MCF 10A (cell line): ENCODE measurements around the gene MMP28. TPM values are rescaled to one million over a fixed set of nuclear protein-coding genes. Genes with fewer than 3 reads are reported as not detected.
"Not testable (repeated sequence)": the region's sequence is repeated elsewhere in the genome, so short reads cannot be mapped to it uniquely, and the experiment has no call there.

ENCODE experiments used
- BruUV-seq: library from RNA; stranded (reverse); fragments of 400-500 nt; replicated peaks from 2 replicates; lab custom pipeline; 2021; lab: Mats Ljungman, UMichigan
- CTCF ChIA-PET: fragments of 300-600 bp; sonication (Branson Sonifier 250); formaldehyde crosslinking; extraction: SDS; loops from one replicate; lab custom pipeline; 2021; ENCODE audit warnings: antibody characterized with exemption, inconsistent platforms; lab: Yijun Ruan, JAX
- POLR2A ChIA-PET: fragments of 300-600, 350-650 bp; sonication (Branson Sonifier 250); formaldehyde crosslinking; extraction: SDS; loops from one replicate; lab custom pipeline; 2020; ENCODE audit warnings: antibody characterized with exemption, inconsistent platforms; lab: Yijun Ruan, JAX
- DNase-seq: peaks from one replicate; pipeline ENCODE4 v3.0.0-alpha.2; 2018; ENCODE audit not compliant: unreplicated experiment
- H3K27ac Mint-ChIP-seq: one replicate; pipeline ENCODE4 v1.8.0; 2022; ENCODE audit warnings: mild to moderate bottlenecking, low read depth, mixed read lengths; ENCODE audit not compliant: unreplicated experiment
- H3K27me3 Mint-ChIP-seq: one replicate; pipeline ENCODE4 v1.8.0; 2022; ENCODE audit warnings: mixed read lengths; ENCODE audit not compliant: insufficient read depth, unreplicated experiment
- H3K36me3 Mint-ChIP-seq: one replicate; pipeline ENCODE4 v1.8.0; 2022; ENCODE audit warnings: mild to moderate bottlenecking, moderate library complexity, mixed read lengths; ENCODE audit not compliant: insufficient read depth, unreplicated experiment
- H3K4me1 Mint-ChIP-seq: one replicate; pipeline ENCODE4 v1.8.0; 2022; ENCODE audit warnings: mixed read lengths; ENCODE audit not compliant: insufficient read depth, unreplicated experiment
- H3K4me3 Mint-ChIP-seq: one replicate; pipeline ENCODE4 v1.8.0; 2022; ENCODE audit warnings: mild to moderate bottlenecking, moderate library complexity, mixed read lengths; ENCODE audit not compliant: unreplicated experiment
- H3K9me3 Mint-ChIP-seq: one replicate; pipeline ENCODE4 v1.8.0; 2022; ENCODE audit warnings: mixed read lengths; ENCODE audit not compliant: unreplicated experiment
- intact Hi-C: fragments of 100-400 bp; cut with micrococcal nuclease; formaldehyde crosslinking; loops from 2 replicates; pipeline ENCODE4 v1.14.1; 2022
- total RNA-seq: library from RNA; stranded (reverse); gene quantifications from 2 replicates; pipeline ENCODE4 v1.2.3, GENCODE V29; 2022
- TF ChIP-seq, protein P1 (sequence below): fragments of 200-600 bp; IDR thresholded peaks from one replicate; pipeline ENCODE4 v1.8.0; 2022; ENCODE audit warnings: antibody characterized with exemption, mild to moderate bottlenecking; ENCODE audit not compliant: unreplicated experiment

MMP28 gene
- total RNA-seq, 1 experiment from 2014 or later = 27.4 TPM

- Mint-ChIP-seq H3K9me3 (no peaks in the 10 kb centered on the region), H3K27ac (no peak within 1 kb of the TSS), H3K27me3 (no peaks in the 10 kb centered on the region), H3K4me3 (no peak within 1 kb of the TSS), H3K4me1 (peaks cover 13% of the 10 kb centered on the region), H3K36me3 (peaks cover 14% of the 10 kb centered on the region)
- CTCF ChIA-PET = interaction anchor here (3.5 to 30.0 kb wide), 2 partner anchors 12 to 48 kb away, joined by 23 to 684 read pairs; partner anchors contain the start of gene TAF15
- no TSS peak for BruUV-seq
- TF ChIP-seq, protein P1, sequence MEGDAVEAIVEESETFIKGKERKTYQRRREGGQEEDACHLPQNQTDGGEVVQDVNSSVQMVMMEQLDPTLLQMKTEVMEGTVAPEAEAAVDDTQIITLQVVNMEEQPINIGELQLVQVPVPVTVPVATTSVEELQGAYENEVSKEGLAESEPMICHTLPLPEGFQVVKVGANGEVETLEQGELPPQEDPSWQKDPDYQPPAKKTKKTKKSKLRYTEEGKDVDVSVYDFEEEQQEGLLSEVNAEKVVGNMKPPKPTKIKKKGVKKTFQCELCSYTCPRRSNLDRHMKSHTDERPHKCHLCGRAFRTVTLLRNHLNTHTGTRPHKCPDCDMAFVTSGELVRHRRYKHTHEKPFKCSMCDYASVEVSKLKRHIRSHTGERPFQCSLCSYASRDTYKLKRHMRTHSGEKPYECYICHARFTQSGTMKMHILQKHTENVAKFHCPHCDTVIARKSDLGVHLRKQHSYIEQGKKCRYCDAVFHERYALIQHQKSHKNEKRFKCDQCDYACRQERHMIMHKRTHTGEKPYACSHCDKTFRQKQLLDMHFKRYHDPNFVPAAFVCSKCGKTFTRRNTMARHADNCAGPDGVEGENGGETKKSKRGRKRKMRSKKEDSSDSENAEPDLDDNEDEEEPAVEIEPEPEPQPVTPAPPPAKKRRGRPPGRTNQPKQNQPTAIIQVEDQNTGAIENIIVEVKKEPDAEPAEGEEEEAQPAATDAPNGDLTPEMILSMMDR = no peak
- intact Hi-C loops = no loop called here
- no peak for DNase-seq
- POLR2A ChIA-PET = interaction anchor here (3.4 kb wide), 1 partner anchor 47 kb away, joined by 20 read pairs; the partner anchor contains the start of gene TAF15
These were observed 34.9 kb downstream of the MMP28 start, which contains the start of gene C17orf50 for GRCh38 chr17:35760587-35760986. Gene C17orf50, plus strand, starts transcription at chr17:35760887. Its CDS starts 55 bp downstream, at chr17:35760942.

DNA sequence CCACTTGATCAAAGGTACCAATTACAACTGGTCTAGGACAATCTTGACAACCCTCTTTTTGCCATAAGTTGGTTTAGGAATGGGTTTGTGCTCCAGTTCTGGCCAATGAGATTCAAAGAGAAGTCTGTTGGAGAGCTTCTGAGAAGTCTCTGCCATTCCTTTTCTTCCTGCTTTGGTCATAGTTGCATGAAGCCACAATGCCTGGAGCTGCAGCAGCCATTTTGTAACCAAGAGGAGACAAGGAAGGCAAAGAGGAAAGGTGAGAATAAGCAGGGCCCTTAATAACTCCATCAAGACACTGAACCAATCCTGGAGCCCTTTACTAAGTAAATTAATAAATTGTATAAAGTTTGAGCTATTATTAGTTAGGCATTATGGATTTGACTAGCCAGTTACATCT, 38.2 kb downstream of the MMP28 start:
- peaks cover 4% of the 10 kb centered on the region for H3K36me3 Mint-ChIP-seq
- H3K27me3 Mint-ChIP-seq = no peaks in the 10 kb centered on the region
- no peak overlapping the region for H3K4me3 Mint-ChIP-seq
- no peak for DNase-seq
- ChIA-PET POLR2A (interaction anchor here (1.1 to 2.0 kb wide), 4 partner anchors 10 to 52 kb away, joined by 3 to 7 read pairs (median 4); partner anchors contain the start of gene TAF15), CTCF (interaction anchor here (0.6 to 30.0 kb wide), 5 partner anchors 9 to 752 kb away, joined by 3 to 684 read pairs (median 6); partner anchors contain the start of gene TAF15)
- intact Hi-C loops = no loop called here
- BruUV-seq = no TSS peak
- H3K9me3 Mint-ChIP-seq = no peaks in the 10 kb centered on the region
- no peak overlapping the region for H3K27ac Mint-ChIP-seq
- H3K4me1 Mint-ChIP-seq = no peaks in the 10 kb centered on the region
- TF ChIP-seq, protein P1 = no peak

DNA sequence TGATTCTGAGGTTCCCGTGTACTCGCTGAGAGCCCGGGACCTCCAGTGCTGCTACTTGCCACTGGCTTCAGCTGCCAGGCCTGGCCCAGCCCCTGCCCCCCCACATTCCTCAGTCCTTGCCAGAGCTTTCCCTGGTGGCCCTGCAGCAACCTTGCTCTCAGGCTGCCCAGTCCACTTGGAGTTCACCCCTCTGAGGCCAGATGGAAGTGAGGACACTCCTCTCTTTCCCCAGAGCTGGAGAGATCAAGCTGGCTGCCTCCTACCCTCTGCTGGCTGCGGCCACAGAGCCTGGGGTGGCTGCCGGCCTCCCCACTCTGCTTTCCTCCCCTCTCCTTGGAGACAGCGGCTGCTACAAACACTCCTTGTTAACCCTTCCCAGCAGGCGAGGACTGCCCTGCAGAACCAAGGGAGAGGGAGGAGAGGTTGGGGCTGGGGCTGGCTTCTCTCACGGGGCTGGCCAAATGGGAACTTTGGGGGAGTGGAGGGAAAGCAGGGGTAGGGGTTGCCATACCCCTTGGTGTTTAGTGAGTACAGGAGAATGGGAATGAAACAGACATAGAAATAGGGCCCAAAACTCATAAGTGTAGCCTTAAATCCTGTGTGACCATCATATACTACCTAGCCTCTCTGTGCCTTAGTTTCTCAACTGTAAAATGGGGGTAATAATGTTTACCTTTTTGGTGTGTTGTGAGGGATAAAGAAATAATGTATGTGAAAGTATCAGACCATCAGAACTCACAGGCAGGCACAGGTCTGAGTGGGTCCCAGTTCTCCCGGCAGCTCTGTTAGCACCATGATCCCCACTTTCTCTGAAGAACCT, 42.3 kb downstream of the MMP28 start, which contains the start of gene GAS2L2:
Gene GAS2L2, minus strand, starts transcription at position 295 of the 820 bp plus-strand sequence. CDS start 389 bp downstream, outside the sequence.
- H3K27ac Mint-ChIP-seq = no peak within 1 kb of the TSS
- TF ChIP-seq, protein P1 = no peak
- peaks cover 4% of the 10 kb centered on the region for H3K36me3 Mint-ChIP-seq
- H3K4me3 Mint-ChIP-seq = no peak within 1 kb of the TSS
- ChIA-PET POLR2A (no interaction called here), CTCF (interaction anchor here (0.7 to 30.0 kb wide), 3 partner anchors 9 to 56 kb away, joined by 4 to 684 read pairs (median 5); partner anchors contain the start of gene TAF15)
- H3K27me3 Mint-ChIP-seq = no peaks in the 10 kb centered on the region
- no peak for DNase-seq
- H3K9me3 Mint-ChIP-seq = no peaks in the 10 kb centered on the region
- H3K4me1 Mint-ChIP-seq = peaks cover 5% of the 10 kb centered on the region
- no TSS peak for BruUV-seq
- intact Hi-C loops = no loop called here

DNA sequence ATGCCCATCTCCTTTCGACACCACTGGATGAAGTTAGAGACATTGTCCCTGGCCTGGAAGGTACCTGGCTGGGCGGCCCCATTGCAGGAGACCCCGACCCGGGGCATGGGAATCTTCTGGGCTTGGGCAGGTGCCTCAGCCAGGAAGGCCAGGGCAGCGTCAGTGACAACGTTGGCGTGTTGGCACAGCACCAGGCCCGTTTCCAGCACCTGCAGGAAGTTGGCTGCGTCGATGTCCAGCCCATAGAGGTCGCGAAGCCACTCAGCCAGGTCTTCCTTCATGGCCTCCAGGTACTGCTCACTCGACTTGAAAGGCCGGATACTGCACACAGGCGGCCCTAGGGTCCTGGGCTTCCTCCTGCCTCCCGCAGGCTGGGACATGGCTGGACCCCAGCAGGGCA, 43.0 kb downstream of the MMP28 start:
- peaks cover 10% of the 10 kb centered on the region for H3K4me1 Mint-ChIP-seq
- no TSS peak for BruUV-seq
- TF ChIP-seq, protein P1 = no peak
- H3K4me3 Mint-ChIP-seq = no peak overlapping the region
- H3K9me3 Mint-ChIP-seq = no peaks in the 10 kb centered on the region
- peaks cover 4% of the 10 kb centered on the region for H3K36me3 Mint-ChIP-seq
- intact Hi-C loops = no loop called here
- ChIA-PET CTCF (interaction anchor here (0.6 to 1.1 kb wide), 4 partner anchors 11 to 139 kb away, joined by 3 to 4 read pairs (median 4); no protein-coding TSS in a partner anchor), POLR2A (interaction anchor here (1.1 kb wide), 1 partner anchor 9 kb away, joined by 3 read pairs; no protein-coding TSS in a partner anchor)
- no peaks in the 10 kb centered on the region for H3K27me3 Mint-ChIP-seq
- H3K27ac Mint-ChIP-seq = no peak overlapping the region
- DNase-seq = no peak

DNA sequence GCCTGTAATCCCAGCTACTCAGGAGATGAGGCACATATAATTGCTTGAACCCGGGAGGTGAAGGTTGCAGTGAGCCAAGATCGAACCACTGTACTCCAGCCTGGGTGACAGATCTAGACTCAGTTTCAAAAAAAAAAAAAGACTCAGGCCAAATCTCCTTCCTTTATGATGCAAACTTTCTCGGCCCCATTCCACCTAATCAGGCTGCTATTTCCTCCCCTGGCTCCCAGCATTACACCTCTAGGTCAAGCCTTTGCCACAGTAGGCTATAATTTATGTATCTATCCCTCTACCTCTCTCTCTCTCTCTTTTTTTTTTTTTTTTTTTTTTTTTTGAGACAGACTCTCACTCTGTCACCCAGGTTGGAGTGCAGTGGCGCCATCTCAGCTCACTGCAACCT, 43.9 kb downstream of the MMP28 start:
- H3K27me3 Mint-ChIP-seq, H3K9me3 Mint-ChIP-seq, H3K4me3 Mint-ChIP-seq, intact Hi-C loops, H3K36me3 Mint-ChIP-seq, BruUV-seq, DNase-seq, H3K27ac Mint-ChIP-seq, H3K4me1 Mint-ChIP-seq: not testable (repeated sequence)
- ChIA-PET POLR2A (interaction anchor here (1.1 kb wide), 1 partner anchor 10 kb away, joined by 3 read pairs; no protein-coding TSS in a partner anchor), CTCF (interaction anchor here (1.1 to 9.3 kb wide), 2 partner anchors 12 to 139 kb away, joined by 3 to 150 read pairs; no protein-coding TSS in a partner anchor)
